Cerebellar cortex (tissue), 1 donor: Measurements from ENCODE around the gene TMPRSS12.
A peak's percentile ranks its signal among the peaks of the same experiment; 100 is the strongest.
"Not testable (repeated sequence)": the region's sequence is repeated elsewhere in the genome, so short reads cannot be mapped to it uniquely, and the experiment has no call there.

ENCODE experiments used
- DNase-seq: peaks from one replicate; pipeline ENCODE4 v3.0.0-alpha.2; 2015; ENCODE audit warnings: low spot score

The TMPRSS12 gene

DNA sequence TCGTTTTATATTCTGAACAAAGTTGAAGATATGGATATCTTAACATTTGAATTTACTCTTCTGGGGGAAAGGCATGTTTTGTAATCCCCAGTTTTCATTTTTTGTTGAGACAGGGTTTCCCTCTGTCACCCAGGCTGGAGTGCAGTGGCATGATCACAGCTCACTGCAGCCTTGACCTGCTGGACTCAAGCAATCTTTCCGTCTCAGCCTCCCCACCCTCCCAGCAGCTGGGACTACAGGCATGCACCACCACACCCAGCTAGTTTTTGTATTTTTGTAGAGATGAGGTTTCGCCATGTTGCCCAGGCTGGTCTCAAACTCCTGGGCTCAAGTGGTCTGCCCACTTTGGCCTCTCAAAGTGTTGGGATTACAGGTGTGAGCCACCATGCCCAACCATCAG, 84.2 kb downstream of the TMPRSS12 start:
- peak; percentile 20 for DNase-seq

DNA sequence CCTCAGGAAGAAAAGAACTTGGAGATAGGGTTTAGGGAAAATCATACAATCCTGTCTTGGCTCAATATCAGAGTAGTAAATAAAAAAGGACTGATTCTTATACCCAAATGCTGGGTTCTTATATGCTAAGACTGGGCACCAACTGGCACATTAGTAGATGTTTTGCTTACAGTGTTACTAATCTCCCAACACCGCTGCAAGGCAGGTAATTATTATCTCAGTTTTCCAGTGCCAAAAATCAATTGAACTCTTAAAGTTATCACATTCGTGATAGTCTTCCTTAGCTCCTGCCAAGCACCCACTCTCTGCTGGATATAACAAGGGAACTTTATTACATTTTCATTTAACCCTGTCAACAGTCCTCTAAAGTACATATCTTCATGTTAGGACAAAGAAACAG, 84.6 kb downstream of the TMPRSS12 start:
- DNase-seq, result peak; percentile 17

DNA sequence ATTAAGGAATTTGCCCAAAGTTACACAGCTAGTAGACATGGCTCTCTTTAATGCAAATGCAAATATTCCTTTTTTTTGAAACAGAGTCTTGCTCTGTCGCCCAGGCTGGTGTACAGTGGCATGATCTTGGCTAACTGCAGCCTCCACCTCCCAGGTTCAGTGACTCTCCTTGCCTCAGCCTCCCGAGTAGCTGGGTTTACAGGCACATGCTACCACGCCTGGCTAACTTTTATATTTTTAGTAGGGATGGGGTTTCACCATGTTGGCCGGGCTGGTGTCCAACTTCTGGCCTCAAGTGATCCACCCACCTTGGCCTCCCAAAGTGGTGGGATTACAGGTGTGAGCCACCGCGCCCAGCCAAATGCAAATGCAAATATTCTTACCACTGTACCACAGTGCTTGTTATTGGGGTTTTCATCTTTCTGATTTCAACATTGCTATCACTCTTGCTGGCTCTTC, 85.1 kb downstream of the TMPRSS12 start:
- no peak for DNase-seq

- DNase-seq, result no peak
Measured at GRCh38 chr12:50928392-50928791, 85.7 kb downstream of the TMPRSS12 start.

- peak; percentile 46 for DNase-seq
Measured at GRCh38 chr12:50929831-50930230, 87.1 kb downstream of the TMPRSS12 start.

DNA sequence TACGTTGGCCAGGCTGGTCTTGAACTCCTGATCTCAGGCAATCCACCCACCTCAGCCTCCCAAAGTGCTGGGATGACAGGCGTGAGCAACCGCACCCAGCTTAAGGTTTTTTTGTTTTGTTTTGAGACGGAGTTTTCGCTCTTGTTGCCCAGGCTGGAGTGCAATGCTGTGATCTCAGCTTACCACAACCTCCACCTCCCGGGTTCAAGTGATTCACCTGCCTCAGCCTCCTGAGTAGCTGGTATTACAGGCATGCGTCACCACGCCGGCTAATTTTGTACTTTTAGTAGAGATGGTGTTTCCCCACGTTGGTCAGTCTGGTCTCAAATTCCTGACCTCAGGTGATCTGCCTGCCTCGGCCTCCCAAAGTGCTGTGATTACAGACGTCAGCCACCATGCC, 87.8 kb downstream of the TMPRSS12 start:
- DNase-seq, result not testable (repeated sequence)

DNA sequence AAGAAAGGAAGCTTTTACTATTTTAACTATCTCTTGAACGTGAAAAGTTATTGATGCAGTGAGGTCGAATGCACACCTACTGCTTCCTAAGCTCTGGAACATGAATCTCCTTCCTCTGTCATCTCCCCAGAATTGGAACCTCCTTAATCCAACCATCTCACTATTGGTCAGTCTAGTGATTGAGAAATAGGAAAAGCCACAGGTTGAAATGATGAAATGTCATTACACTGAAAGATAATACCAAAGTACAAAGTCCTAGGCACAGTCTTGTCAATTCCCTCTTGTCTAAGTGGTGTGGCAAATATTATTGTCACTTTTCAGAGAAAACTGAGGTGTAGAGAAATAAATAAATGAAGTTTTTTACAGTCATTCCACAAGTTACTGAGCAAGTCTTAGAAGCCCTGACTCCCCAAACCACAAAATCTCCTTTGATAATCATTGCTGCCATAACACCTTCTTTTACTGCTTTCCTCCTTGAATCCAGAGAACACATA, 90.1 kb downstream of the TMPRSS12 start:
- DNase-seq, result no peak

DNA sequence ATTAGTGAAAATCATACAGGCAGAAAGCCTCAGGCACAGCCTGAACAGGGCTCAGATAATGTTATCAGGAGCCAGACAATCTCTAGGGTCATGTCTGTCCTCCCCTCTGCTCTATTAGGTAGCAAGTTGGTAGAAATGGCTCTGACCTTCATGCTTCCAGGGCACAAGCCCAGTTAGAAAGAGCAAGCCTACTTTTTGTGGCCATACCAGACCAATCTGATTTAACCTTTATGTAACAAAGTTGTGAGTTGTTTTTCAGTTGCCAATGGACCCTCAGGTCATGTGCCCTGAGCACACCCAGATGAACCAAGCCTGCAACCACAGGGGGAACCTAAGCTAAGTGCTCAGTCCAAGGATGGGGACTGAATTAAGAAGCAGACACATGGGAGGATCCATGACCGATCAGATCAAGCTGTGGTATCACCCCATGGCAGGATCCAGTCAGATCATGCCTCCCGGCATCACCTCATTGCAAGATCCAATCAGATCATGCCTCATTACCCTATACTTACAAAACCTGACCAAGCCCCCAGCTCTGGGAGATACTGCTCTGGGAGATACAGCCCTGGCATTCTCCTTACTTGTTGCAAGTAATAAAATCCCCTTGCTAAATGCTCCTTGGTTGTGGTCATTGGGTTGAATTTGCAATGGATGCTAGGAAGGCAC, 90.9 kb downstream of the TMPRSS12 start:
- no peak for DNase-seq

DNA sequence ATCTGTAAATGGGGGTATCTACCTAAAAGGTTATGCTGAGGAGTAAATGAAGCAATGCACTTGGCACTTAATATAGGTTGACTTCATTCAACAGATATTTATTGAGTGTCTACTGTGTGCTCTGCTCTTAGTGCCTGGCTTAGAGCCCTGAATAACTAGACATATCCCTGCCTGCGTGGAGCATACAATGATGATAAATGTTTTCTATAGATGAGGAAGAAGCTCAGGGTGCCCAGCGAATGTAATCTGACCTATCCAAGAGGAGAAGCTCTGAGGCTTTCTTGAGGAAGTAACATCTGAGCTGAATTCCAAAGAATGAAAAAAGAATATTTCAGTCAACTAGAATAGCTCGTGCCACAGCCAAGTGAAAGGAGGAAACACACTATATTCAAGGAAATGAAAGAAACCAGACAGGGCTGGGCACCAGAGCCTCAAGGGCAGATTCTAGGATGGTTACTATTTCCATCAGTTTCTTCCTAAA, 91.7 kb downstream of the TMPRSS12 start:
- DNase-seq, result no peak

- DNase-seq, result no peak
Measured at GRCh38 chr12:50934981-50935807, 92.5 kb downstream of the TMPRSS12 start.

DNA sequence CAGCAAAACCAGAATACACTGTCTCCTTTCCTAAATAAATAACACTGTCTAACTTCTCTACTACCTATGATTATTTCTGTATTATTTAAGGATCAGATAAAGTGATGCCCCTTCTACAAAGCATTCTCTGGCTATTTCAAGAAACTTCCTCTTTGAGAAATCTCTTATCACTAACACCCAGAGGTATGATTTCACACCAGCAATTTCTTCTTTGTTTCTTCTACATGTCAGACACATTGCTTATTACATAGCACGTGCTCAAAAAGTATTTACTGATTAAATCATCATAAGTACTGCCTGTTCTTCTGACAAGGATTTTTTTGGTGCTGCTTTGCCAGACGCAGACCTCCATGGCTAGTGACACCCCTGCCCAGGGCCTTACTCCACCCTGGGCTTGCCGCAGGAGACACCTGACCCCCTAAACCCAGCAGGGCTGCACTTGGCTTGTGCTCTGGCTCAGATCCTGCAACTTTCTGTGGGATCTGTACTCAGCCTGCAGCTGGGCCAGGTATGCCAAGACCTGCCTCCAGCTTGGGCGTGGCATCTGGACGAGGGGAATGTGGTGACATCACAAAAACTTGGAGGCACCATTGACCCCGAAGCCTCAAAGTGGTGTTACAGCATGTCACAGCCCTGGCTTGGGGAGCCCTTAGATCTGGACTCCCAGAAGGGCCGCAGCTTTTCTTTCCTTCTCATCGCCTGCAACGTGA, 94.2 kb downstream of the TMPRSS12 start:
- DNase-seq, result no peak
